HG03135 (cell line): ENCODE measurements around the gene ADAMTS18.

Experiments
- ATAC-seq: cut with Tn5 transposase; IDR thresholded peaks from one replicate; pipeline ENCODE4 v1.9.1; 2021; ENCODE audit warnings: mild to moderate bottlenecking, moderate library complexity; ENCODE audit not compliant: unreplicated experiment

ADAMTS18 gene

DNA sequence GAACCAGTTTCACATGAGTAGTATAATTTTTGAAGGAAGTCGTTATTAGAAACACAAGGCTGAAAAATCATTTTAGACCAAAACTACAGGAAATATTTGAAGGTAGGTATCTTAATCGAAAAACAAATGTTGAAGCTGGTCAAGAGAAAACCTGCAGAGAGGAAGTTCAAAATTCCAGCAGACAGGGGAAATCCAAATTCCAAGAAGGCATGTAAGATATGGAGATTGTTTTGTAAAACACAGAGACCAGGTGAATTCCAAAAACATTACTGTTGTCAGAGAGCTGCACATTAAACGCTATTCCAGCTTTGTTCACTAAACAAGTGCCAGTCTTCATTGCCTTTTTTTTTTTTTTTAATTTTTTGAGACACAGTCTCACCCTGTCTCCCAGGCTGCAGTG, 38.4 kb downstream of the ADAMTS18 start:
- ATAC-seq: no peak

DNA sequence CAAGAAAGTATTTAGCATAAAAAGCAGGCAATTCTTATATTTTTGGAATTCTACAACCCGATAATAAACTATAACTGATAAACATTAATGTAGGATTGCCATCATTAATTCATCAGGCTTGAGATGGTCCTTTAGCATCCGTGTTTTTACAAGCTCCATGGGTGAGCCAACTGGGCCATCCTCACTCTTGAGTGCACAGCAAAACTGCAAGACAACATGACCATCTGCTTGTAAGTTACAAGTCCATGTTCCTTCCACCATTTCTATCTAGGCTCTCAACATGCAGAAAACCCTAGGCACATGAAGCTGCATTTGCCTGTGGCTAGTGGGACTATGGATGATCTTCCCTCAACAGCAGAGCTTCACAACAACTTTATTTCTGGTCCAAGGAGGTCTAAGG, 40.1 kb downstream of the ADAMTS18 start:
- ATAC-seq: no peak

DNA sequence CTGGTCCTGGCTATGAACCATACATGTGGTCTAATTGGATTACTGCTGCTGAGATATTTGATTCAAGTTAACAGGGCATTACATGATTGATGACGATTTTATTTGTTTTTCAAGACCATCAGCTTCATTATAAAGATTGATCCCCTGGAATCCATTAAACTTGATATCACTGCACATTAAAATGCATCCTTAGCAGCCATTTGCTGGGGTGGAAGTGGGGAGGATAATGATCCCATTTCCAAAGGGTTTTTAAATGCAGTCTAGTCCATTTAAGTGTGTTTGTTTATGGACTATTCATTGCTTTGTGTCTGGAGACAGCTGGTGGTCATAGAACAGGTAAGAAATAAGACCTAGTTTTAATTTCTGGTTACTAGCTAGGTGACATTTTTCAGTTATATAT, 40.9 kb downstream of the ADAMTS18 start:
- no peak for ATAC-seq

DNA sequence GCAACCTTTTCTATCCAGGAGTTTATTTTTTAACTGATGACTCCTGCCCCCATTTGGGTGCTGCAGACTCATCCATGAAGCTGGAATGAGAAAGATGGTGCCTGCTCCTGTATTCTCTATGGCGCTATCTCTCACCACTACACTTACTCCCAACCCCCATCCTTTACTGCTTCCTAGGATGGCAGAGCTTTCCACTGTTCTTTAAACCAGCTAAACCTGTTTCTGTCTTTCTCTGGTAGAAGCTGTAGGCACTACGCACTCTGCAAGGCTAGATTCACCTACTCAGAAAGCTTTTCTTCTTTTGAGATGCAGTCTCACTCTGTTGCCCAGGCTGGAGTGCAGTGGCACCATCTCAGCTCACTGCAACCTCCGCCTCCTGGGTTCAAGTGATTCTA, 47.0 kb downstream of the ADAMTS18 start:
- ATAC-seq: no peak

DNA sequence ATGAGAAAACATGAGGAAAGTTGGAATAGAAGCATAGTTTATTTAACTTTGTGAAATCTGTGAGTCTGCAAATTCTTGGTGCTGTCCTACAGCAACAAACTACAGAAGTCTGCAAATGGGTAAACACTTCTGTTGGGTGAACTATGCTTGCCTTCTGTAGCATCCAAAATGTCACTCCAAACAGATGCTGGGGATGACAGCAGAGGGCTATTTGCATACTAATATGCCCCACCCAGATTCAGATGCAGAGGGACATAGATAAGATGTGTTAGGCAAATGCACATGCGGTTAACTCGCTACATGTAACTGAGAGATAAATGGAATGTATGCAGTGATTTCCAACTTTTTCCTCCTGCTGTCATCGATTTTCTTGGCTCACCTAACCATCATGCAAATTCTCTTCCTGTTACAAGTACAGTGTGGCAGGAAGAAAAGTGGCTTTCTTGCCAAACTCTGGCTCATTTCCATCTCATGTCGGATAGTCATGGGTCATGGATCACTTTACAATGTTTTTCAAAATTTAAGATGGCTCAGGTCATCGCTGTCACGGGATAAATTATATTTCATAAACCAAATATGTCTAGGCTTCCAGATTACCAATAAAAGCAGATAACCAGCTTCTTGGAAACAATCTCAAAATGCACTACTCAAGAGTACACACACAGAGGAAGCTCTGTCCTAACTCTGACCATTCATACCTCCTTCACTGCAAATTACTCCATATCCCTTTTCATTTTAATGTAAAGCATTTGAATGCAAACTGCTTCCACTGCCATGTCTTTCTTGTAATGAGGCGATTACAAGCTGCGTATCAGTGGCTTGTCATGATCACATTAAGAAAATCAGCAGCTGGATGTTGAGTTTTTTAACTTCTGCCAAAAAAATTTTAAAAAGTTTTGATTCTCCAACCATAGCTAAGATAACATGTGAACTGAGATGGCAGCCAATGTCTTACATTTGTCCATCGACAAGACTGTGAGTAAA, 47.7 kb downstream of the ADAMTS18 start:
- no peak for ATAC-seq

DNA sequence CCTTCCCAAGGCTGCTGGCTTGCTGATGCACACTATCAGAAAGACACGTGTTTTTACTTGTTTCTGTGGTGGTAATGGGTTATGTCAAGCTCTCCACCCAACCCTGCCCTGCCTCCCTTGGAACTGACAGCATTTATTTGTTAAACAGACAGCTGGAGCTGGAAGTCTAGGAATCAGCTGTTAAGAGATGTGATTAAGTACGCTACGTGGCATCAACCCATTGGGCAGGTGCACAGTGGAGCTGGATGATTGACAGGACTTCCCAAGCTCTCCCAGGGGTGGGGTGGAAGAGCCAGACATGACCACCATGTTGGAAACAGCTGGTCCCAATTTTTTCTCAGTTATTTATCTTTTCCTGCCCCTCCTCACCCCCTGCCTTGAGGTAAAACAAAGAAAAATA, 49.4 kb downstream of the ADAMTS18 start:
- ATAC-seq: no peak

DNA sequence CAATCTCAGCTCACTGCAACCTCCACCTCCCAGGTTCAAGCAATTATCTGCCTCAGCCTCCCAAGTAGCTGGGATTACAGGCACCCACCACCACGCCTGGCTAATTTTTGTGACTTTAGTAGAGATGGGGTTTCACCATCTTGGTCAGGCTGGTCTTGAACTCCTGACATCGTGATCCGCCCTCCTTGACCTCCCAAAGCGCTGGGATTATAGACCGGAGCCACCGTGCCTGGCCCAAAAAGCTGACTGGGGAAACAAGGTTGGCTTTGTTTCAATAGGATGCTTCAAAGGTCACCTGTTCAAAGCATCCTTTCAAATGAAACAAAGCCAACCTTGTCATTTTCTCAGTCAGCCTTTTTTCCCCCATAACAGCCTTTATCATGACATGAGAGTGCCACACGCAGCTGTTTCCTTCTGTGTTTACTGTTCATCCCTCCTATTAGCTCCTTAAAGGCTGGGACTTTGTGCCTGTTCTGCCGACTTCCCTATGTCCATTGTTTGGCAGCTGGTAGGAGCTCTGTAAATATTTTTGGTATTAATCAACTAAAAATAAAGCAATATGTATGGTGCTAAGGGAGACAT, 51.1 kb downstream of the ADAMTS18 start:
- no peak for ATAC-seq

DNA sequence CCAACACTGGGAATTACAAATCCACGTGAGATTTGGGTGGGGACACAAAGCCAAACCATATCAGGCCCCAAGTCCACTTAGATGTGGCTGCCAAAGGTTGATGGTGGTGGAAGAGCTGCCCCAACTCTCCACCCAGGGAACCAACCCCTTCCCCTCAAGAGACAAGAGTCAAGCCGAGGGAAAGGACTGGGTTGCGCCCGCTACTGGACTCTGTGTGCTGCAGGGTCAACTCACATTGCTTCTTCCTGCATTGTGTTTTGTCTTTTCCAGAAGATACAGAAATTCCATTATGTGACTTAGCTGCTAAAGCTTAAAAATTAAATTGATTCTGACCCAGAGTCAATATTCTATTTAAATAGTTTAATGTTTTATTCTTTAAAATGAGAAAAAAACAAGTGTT, 58.5 kb downstream of the ADAMTS18 start:
- ATAC-seq: no peak

DNA sequence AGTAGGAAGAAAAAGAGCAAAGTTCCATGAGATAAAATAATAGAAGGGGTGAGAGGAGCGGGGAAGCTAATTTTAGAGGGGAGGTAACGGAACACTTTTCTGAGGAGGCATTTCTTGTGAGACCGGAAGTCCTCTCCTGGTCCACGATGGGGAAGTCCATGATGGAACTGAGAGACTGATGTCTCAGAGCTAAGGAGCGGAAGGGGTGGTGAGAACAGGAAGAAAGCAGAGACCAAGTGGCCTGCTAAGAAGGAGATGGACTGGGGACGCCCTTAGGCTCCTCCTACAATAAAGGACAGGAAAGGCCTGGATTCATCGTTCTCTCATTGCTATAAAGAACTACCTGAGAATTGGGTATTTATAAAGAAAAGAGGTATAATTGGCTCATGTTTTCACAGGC, 59.4 kb downstream of the ADAMTS18 start:
- ATAC-seq: no peak

DNA sequence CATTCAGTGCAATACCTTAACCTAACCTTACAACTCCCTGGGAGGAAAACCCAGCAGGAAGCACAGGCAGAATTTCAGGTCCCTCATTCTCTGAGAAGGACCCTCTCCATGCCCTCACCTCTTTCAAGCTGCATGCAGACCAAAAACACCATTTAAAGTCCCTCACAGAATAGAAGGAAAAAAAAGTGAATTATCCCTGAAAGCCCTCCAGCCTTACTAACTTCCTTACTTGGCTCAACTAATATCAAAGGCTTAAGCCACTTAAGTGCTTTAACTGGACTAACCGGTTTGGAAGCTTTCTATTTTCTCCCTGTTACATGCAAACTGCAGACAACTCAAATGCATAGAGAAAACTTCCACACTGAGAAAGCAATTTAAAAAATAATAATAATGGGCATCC, 60.5 kb downstream of the ADAMTS18 start:
- ATAC-seq: no peak

DNA sequence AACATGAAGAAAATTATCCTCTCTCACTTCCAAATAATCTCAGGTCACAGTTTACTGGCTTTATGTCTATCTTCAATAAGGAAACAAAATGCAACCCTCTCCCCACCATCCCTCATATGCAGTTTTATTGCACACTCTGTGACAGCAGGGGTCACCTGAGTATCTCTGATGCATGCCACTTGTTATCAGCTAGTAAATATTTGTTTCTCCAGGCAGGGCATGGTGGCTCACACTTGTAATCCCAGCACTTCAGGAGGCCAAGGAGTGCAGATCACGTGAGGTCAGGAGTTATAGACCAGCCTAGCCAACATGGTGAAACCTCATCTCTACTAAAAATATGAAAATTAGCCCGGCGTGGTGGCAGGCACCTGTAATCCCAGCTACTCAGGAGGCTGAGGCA, 61.1 kb downstream of the ADAMTS18 start:
- ATAC-seq: no peak

DNA sequence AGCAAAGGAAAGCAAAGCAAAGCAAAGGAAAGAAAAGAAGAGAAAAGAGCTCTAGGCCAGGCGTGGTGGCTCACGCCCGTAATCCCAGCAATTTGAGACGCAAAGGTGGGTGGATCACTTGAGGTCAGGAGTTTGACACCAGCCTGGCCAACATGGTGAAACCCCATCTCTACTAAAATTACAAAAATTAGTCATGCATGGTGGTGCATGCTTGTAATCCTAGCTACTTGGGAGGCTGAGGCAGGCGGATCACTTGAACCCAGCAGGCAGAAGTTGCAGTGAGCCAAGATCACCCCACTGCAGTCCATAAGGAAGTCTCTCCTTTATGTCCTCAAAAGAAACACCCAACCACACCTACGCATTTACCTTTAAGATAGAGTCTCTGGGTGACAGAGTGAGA, 70.1 kb downstream of the ADAMTS18 start:
- ATAC-seq: no peak

DNA sequence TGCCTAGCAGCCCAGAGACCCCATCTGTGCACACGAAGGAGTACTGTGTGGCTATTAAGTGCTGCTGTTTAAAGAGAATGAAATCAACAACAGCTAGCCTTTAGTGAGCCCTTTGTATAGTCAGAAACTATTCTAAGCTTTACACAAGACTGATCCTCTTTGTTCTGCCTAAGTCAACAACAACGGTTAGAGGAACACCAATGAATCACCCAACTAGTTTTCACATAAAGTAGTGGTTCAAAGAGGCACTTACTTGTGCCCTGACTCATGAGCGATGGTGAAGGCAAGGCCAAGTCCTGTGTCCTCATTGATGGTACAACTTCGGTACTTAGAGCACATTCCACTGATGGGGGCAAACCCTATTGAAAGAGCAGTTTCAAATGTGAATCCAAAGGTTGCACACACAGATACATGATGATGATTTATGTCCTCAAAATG, 75.8 kb downstream of the ADAMTS18 start:
- no peak for ATAC-seq

DNA sequence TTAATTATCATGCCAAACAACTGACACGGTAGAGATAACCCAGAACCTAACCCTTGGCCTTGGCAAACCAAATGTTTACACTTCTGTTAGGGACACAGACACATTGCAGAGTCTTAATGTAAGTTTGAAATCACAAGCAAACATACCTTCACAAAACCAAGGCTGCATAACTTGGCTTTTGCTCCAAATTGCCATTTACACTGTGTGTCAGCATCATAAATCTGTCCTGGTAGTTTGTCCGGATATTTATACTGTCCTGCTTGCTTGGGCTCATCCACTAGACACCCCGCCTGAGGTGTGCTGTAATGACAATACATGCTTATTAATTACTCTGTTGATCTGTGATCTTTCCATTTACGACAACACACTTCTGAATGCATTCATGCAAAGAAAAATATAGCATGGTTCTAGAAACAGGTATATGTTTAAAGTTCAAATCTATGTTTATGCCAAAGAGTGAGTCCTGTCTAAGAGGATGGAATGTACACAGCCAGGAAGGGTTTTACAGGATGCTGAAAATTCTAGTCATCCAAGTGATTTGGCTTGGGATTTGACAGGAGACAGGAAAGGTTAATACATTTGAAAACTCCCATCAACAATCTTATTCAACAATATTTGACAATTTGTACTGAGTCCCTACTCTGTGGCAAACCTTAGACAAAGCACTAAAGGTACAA, 81.1 kb downstream of the ADAMTS18 start:
- ATAC-seq: no peak

DNA sequence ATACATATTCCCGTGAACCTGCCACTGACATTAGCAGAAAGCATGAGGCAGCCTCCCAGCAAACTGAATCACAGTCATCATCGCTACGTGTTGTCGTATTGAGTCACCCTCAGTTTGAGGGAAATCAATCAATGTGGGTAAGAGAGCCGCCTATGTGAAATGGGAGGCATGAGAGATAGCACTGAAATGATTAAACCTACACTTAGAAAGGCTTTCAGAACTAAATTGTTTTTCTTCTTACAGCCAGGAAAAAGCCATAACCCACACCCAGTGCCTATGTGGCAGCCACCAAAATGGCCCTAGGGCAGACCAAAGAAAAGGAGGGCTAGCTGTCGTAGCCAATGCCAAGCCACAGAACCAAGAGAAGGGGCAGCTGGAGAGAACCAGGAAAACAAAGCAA, 90.5 kb downstream of the ADAMTS18 start:
- ATAC-seq: no peak

DNA sequence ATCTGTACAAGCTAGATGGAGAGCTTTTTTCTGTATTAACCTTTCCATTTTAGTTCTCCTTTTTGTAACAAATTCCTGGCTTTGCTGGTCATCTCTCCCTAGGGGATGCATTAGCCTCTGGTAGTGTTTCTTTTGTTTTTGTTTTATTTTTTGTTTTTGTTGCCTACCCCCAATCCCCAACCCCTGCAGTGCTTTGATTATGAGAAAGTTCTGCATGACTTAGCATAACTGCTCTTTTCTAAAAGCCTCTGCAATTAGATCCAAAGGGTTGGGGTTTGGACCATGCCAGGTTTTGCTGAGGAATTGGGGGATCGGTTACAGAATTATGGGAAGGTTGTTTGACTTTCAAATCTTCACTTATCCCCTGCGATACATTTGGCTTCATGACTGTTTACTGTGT, 98.2 kb downstream of the ADAMTS18 start:
- no peak for ATAC-seq

DNA sequence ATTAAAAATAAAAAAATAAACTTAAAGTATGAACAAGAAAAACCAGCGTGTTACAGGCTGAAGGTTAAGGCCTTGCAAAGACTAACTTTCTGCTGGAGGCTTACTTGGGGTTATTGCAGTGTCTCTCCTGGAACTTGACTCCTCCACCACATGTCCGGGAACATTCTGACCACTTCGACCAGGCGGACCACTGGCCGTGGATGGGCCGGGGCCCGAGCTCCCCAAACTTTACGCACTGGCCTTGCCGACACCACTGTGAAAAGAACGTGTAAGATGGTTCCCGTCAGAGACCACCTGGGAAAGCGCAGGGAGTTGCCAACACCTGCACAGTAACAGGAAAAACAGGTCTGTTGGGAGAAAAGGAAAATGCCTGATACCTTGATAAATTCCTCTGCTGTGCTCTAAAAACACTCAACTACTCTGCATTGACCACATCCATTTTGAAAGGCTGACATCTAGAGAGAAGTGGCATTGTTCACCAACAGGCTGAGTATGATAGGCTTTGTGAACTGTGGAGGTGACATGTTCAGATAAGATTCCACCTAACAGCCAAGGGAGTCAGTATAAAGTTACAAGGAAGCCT, 99.1 kb downstream of the ADAMTS18 start:
- no peak for ATAC-seq

DNA sequence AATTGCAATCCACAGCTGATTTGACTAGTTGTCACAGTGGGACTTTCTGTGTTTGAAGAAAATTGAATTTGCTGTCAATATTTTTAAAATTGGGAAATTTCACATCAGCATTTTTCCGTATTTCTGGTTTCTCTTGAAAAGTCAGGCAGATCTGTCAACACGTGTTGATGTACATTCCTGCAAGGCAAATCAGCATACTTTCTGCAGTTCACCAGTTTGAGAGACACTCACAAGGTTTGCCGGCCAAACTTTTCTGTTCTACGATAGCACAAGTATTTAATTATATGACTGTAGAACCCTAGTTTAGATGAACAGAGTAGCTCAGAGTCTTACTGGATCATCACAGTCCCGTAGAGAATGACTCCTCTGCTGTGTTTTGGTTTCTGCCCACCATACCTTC, 102.0 kb downstream of the ADAMTS18 start:
- no peak for ATAC-seq

DNA sequence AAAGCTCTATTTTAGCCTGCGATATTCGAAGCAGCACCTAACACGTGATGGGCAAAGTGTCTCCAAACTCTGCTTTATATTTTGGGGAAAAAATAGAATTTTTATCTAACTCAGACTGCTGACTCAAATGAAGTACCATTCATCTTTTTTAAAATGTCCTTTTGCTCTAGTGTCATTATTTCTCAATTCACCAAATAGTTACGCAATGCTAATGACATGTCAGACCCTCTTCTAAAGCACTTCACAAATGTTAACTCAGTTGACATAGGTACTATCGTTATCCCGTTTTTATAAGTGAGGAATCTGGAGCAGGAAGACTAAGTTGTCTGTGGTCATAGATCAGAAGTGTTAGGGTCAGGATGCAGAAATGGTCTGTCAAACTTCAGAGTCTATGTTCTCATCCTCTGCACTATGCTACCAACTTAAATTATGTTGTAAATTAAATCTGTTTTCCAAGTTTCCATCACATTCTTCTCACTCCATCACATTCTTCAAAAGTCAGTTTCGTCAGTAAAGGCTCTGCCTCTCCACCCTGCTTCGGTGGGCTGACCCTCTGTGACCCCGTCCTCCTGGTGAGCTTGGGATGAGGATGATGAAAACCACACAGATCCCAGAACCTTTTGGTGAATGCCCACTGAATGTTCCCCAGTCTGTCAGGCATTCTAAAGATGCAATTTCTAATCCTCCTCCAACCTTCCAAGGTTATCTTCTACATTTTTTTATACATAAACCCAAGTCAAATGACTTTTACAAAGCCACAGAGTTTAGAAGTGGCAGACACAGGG, 102.8 kb downstream of the ADAMTS18 start:
- no peak for ATAC-seq

DNA sequence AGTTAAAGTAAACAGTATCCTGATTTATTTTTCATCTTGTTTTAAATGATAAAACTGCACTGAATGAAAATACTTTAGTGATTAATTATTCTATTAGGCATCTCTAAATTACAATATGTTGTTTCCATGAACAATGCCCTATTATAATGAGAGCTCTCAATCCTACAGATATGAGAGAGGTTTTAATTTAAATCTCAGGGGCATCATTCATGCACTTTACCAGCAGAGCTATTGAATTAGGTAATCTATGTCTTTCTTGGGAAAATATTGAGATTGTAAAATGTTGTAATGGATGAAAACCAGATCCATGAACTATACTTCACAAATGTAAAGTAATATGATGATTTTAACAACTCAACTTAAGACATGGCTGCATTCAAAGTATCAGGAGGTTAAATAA, 103.8 kb downstream of the ADAMTS18 start:
- no peak for ATAC-seq
